GM19023 (cell line): ENCODE measurements around the gene MCEE.
"Not testable (repeated sequence)": the region's sequence is repeated elsewhere in the genome, so short reads cannot be mapped to it uniquely, and the experiment has no call there.

Source experiments
- ATAC-seq: cut with Tn5 transposase; IDR thresholded peaks from one replicate; pipeline ENCODE4 v1.9.1; 2021; ENCODE audit warnings: mild to moderate bottlenecking, moderate library complexity; ENCODE audit not compliant: unreplicated experiment

MCEE gene

GRCh38 chr2:71129114-71129901, 721 bp downstream of the MCEE start:
- ATAC-seq, result no peak

GRCh38 chr2:71126957-71127356, 3.1 kb downstream of the MCEE start:
- no peak for ATAC-seq

GRCh38 chr2:71125506-71126294, 4.3 kb downstream of the MCEE start:
- no peak for ATAC-seq

- ATAC-seq, result no peak
Measured at GRCh38 chr2:71122387-71123298, 7.4 kb downstream of the MCEE start.

GRCh38 chr2:71121479-71121878, 8.6 kb downstream of the MCEE start:
- no peak for ATAC-seq

DNA sequence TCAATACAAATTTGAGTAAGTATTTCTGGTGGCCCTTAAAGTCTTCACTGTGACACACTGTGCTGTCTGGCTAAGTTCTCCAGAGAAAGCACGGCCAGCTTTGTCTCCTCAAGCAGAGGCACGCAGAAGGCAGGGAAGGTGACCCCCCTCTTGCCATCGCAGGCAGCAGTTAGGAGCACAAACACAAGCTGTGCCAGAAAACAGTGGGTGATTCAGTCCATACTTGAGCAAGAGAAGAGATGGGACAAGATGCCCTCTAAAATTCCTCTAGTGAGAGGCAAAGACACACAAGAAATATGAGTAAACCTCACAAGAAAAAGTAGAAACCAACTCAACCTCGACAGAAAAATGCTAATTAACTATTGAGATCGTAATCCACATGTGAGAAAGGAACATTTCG, 9.8 kb downstream of the MCEE start:
- no peak for ATAC-seq

GRCh38 chr2:71117063-71117462, 13.0 kb downstream of the MCEE start:
- no peak for ATAC-seq

DNA sequence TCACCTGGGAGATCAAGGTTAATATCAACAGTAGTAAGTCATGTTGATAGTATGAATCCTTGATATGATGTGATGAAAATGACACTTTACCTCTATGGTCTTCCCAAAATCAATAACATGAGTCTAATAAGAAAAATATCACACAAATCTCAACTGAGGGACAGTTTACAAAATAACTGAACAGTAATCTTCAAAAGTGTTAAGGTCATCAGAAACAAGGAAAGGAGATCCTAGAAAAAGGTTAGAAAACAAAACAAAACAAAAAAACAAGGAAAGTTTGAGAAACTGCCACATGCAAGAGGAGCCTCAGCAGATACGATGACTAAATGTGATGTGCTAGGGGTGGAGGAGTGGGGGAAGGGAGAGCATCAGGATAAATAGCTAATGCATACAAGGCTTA, 16.2 kb downstream of the MCEE start:
- no peak for ATAC-seq

- ATAC-seq, result no peak
Measured at GRCh38 chr2:71108091-71108490, 21.9 kb downstream of the MCEE start.

DNA sequence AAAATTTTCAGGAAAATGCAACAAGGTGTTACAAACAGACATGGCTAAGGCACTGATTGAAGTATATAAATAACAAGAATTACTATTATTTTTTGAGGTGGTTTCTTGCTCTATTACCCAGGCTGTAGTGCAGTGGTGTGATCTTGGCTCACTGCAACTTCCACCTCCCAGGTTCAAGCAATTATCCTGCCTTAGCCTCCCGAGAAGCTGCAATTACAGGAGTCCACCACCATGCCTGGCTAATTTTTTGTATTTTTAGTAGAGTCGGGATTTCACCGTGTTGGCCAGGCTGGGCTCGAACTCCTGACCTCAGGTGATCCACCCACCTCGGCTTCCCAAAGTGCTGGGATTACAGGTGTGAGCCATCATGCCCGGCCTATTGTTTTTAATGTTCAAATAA, 23.6 kb downstream of the MCEE start:
- not testable (repeated sequence) for ATAC-seq

GRCh38 chr2:71103809-71104208, 26.2 kb downstream of the MCEE start:
- no peak for ATAC-seq

- ATAC-seq, result no peak
Measured at GRCh38 chr2:71102981-71103681, 26.9 kb downstream of the MCEE start.

GRCh38 chr2:71101656-71102055, 28.4 kb downstream of the MCEE start:
- no peak for ATAC-seq

DNA sequence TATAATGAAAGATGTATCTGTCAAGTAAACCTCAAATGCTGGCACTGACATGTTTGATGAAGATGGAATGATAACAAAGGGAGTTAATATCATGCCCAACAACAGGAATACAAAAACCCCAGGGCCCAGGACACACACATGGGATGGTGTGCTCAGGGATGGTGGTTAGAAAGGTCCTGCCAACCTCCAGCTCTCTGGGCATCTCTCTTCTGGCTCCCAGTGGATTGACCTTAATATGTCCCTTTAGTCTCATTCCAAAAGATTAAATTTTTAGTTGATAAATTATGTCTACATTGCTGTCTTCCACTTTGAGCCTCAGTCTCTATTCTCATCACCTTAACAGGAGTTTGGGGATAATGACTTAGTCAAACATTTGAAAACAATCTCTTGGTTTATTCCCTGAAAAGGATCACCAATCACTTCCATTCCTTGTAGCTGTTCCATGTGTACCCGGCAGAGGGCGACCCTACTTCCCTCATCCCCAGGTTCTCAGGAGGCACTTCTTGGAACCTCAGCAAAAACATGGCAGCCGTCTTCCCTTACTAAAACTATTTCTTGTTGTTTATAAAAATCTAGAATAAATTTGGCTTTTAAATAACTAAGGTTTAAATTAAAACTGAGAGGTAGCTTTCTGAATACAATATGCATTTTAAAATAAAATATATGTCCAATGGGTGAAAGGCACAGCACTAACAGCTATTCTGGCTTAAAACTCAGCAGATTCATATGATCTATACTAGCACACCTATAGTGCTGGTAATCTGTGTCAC, 29.6 kb downstream of the MCEE start:
- no peak for ATAC-seq

GRCh38 chr2:71092491-71093260, 37.4 kb downstream of the MCEE start:
- ATAC-seq, result not testable (repeated sequence)

- ATAC-seq, result not testable (repeated sequence)
Measured at GRCh38 chr2:71091808-71092207, 38.2 kb downstream of the MCEE start.

GRCh38 chr2:71089475-71089874, 40.6 kb downstream of the MCEE start:
- ATAC-seq, result not testable (repeated sequence)

DNA sequence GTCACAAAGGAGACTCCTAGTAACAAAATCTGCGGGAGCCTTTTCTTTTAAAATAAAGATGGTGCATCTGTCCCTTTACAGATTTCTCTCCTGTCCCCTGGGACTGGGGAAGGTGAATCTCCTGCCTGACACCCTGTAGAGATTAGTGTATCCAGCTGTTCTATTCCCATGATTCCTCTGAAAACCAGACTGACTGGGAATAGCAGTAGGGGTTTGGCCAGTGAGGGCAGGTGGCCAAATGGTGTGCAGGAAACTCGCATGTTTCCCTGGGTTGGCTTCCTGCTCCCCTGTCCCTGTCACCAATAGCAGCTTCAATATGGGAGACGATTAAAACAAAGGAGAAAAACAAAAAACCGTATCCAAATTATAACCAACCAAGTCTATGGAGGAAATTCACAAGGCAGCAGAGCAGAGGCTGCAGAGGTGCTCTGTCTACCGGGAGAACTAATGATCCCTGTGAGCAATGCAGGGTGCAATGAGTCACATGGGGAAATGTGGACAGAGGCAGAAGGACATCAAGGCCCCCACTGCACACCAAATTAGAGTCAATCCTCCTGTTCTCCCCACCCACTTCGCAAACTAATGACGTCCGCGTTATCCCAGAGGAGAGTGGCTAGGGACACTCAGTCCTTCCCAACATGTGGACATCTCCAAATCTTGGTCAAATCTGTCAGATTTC, 44.6 kb downstream of the MCEE start:
- ATAC-seq, result not testable (repeated sequence)
